8988T (cell line): ENCODE results near the gene FBLIM1.
"Not testable (repeated sequence)": the region's sequence is repeated elsewhere in the genome, so short reads cannot be mapped to it uniquely, and the experiment has no call there.

Experiments used
- DNase-seq: peaks from one replicate; pipeline ENCODE4 v3.0.0; 2011

Gene FBLIM1

GRCh38 chr1:15825800-15826199, 67.2 kb downstream of the FBLIM1 start:
- DNase-seq: no peak

- DNase-seq: no peak
Observed at GRCh38 chr1:15826810-15827507, 68.4 kb downstream of the FBLIM1 start.

GRCh38 chr1:15827567-15827966, 69.0 kb downstream of the FBLIM1 start:
- not testable (repeated sequence) for DNase-seq

GRCh38 chr1:15828931-15829330, 70.3 kb downstream of the FBLIM1 start:
- DNase-seq: not testable (repeated sequence)

- no peak for DNase-seq
Observed at GRCh38 chr1:15830258-15830657, 71.7 kb downstream of the FBLIM1 start.

GRCh38 chr1:15833069-15833679, 74.6 kb downstream of the FBLIM1 start:
- no peak for DNase-seq

- DNase-seq: no peak
Observed at GRCh38 chr1:15833842-15834405, 75.3 kb downstream of the FBLIM1 start.

GRCh38 chr1:15834406-15835204, 76.0 kb downstream of the FBLIM1 start:
- DNase-seq: peak; percentile 56

- no peak for DNase-seq
Observed at GRCh38 chr1:15835205-15835740, 76.7 kb downstream of the FBLIM1 start.

- DNase-seq: peak; percentile 78
Observed at GRCh38 chr1:15835741-15836510, 77.3 kb downstream of the FBLIM1 start.
